GM12878 (cell line): ENCODE measurements around the gene CACNG3.

ENCODE experiments used
- CBX5 ChIP-seq: sonication (generic); IDR thresholded peaks from 2 replicates; pipeline ENCODE4 v1.6.1; 2016; ENCODE audit warnings: low read depth, moderate library complexity, mild to moderate bottlenecking, inconsistent platforms
- CHD2 ChIP-seq: IDR thresholded peaks from 2 replicates; pipeline ENCODE4 v1.6.1; 2011; ENCODE audit warnings: low read depth, low read length, improper control_type of control experiment, borderline replicate concordance
- CTCF ChIP-seq, 3 experiments: IDR thresholded peaks in 2 of 3; conservative IDR thresholded peaks in 1 of 3; 2 replicates each; pipeline ENCODE4 v1.5.1; 2011; ENCODE audit warnings: low read depth in 3 of 3, low read length in 3 of 3, mild to moderate bottlenecking in 3 of 3, control low read depth in 2 of 3, moderate library complexity in 2 of 3, inconsistent platforms in 1 of 3, mixed read lengths in 1 of 3; ENCODE audit not compliant: control insufficient read depth in 2 of 3, insufficient read depth in 1 of 3; ENCODE audit errors: extremely low read depth in 1 of 3
- EZH2 ChIP-seq: IDR thresholded peaks from 2 replicates; pipeline ENCODE4 v1.6.1; 2012; ENCODE audit warnings: low read depth, mild to moderate bottlenecking, control low read depth, inconsistent platforms, low read length, borderline replicate concordance; ENCODE audit not compliant: control insufficient read depth
- FOXM1 ChIP-seq: IDR thresholded peaks from 2 replicates; pipeline ENCODE4 v1.6.1; 2012; ENCODE audit warnings: low read depth, mild to moderate bottlenecking, inconsistent platforms, low read length, moderate library complexity
- IRF3 ChIP-seq: fragments of 450-650 bp; IDR thresholded peaks from 2 replicates; pipeline ENCODE4 v1.6.1; 2014; ENCODE audit warnings: mild to moderate bottlenecking
- STAT1 ChIP-seq: fragments of 450-650 bp; conservative IDR thresholded peaks from 2 replicates; pipeline ENCODE4 v1.6.1; 2014; ENCODE audit warnings: antibody characterized with exemption, mild to moderate bottlenecking
- SUZ12 ChIP-seq: fragments of 200-600 bp; sonication (generic); IDR thresholded peaks from one replicate; pipeline ENCODE4 v1.6.1; 2018; ENCODE audit warnings: antibody characterized with exemption, mild to moderate bottlenecking; ENCODE audit not compliant: unreplicated experiment

- no peak for TF ChIP-seq STAT1
- TF ChIP-seq IRF3 = no peak
- no peak for TF ChIP-seq FOXM1
- TF ChIP-seq EZH2 = no peak
- TF ChIP-seq CHD2 = no peak
- no peak for TF ChIP-seq CBX5
- TF ChIP-seq CTCF (IDR thresholded peaks at IDR 0.05 in 2 of 3, conservative IDR thresholded peaks at IDR 0.05 in 1 of 3; ENCODE audit: control insufficient read depth in 2 of 3, extremely low read depth in 1 of 3, insufficient read depth in 1 of 3, low read depth in 3 of 3, low read length in 3 of 3) = no peak
- no peak for TF ChIP-seq SUZ12
These were observed at the start of gene CACNG3 for GRCh38 chr16:24255456-24256371.
